BE2C (cell line): ENCODE results near the gene CCDC61.

Experiments used
- DNase-seq: peaks from one replicate; pipeline ENCODE4 v3.0.0-alpha.2; 2020
- H3K27me3 ChIP-seq: fragments of 250-450 bp; sonication (Bioruptor Pico); 2 replicates; pipeline ENCODE4 v1.5.1; 2020; ENCODE audit warnings: mild to moderate bottlenecking
- H3K36me3 ChIP-seq: fragments of 250-450 bp; sonication (Bioruptor Pico); 2 replicates; pipeline ENCODE4 v1.5.1; 2020; ENCODE audit warnings: mild to moderate bottlenecking
- H3K4me1 ChIP-seq: fragments of 250-450 bp; sonication (Bioruptor Pico); 2 replicates; pipeline ENCODE4 v1.5.1; 2020
- H3K4me3 ChIP-seq: 2 replicates; pipeline ENCODE4 v1.5.1; 2011; ENCODE audit warnings: low read depth, low read length
- H3K9me3 ChIP-seq: fragments of 250-450 bp; sonication (Bioruptor Pico); 2 replicates; pipeline ENCODE4 v1.5.1; 2020
- TF ChIP-seq, protein P1 (sequence below): IDR thresholded peaks from 2 replicates; pipeline ENCODE4 v1.5.1; 2012; ENCODE audit warnings: mild to moderate bottlenecking, low read depth, low read length

The CCDC61 gene

DNA sequence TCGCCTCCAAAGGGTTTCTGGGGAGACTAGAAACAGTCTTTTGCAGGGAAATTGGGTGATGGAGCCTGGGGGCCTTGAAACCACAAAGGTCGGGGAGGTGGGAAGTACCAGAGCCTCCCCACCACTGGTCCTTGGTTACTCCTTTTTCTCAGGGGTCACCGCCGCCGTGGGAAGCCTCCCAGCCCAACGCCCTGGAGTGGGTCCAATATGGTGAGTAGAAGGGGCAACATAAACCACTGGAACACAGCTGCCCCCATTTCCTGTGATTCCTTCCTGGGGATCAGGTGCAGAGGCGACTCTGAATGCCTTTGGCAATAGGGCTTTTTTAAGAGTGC lies 21.8 kb downstream of the CCDC61 start:
- Histone ChIP-seq H3K4me3 (no peak overlapping the region), H3K36me3 (no peaks in the 10 kb centered on the region), H3K9me3 (no peaks in the 10 kb centered on the region), H3K4me1 (peaks cover 9% of the 10 kb centered on the region), H3K27me3 (peaks cover 22% of the 10 kb centered on the region)
- DNase-seq = no peak
- TF ChIP-seq, protein P1, sequence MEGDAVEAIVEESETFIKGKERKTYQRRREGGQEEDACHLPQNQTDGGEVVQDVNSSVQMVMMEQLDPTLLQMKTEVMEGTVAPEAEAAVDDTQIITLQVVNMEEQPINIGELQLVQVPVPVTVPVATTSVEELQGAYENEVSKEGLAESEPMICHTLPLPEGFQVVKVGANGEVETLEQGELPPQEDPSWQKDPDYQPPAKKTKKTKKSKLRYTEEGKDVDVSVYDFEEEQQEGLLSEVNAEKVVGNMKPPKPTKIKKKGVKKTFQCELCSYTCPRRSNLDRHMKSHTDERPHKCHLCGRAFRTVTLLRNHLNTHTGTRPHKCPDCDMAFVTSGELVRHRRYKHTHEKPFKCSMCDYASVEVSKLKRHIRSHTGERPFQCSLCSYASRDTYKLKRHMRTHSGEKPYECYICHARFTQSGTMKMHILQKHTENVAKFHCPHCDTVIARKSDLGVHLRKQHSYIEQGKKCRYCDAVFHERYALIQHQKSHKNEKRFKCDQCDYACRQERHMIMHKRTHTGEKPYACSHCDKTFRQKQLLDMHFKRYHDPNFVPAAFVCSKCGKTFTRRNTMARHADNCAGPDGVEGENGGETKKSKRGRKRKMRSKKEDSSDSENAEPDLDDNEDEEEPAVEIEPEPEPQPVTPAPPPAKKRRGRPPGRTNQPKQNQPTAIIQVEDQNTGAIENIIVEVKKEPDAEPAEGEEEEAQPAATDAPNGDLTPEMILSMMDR = 0 out of 2 replicates have a peak, but pooled peaks have one; percentile 0

DNA sequence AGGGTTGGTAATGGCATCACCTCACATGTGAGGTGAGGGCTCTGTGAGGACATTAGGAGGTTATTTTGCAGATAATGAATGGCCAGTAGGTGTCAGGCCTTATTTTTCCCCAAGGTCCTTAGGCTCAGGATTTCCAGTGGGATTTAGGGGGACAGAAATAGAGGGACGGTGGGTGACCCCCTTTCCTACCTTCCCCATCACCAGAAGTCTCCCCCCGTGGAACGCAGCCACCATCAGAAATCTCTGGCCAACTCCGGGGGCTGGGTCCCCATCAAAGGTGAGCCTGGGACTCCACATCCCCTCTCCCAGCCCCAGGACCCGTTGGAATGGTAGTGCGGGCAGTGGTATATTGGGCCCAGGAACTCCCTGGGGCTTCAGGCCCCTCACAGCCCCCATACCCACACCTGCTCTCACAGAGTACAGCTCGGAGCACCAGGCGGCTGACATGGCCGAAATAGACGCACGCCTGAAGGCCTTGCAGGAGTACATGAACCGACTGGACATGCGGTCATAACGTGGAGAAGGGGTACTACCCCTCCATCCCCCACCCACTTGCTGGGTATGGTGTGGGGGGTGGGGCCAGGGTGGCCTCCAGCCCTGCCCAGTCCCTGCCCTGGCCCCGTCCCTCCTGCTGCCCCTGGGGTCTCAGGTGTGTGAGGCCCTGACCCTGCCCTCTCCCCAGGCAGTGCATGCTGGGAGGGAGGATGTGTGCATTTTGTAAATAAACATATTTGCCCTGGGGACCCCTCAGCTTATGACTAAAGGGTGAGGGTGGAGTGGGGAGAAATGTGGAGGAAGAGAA lies 22.8 kb downstream of the CCDC61 start:
- no peaks in the 10 kb centered on the region for H3K9me3 ChIP-seq
- DNase-seq = no peak
- peaks cover 9% of the 10 kb centered on the region for H3K4me1 ChIP-seq
- H3K27me3 ChIP-seq = peaks cover 29% of the 10 kb centered on the region
- TF ChIP-seq, protein P1 = no peak
- H3K4me3 ChIP-seq = no peak overlapping the region
- no peaks in the 10 kb centered on the region for H3K36me3 ChIP-seq

DNA sequence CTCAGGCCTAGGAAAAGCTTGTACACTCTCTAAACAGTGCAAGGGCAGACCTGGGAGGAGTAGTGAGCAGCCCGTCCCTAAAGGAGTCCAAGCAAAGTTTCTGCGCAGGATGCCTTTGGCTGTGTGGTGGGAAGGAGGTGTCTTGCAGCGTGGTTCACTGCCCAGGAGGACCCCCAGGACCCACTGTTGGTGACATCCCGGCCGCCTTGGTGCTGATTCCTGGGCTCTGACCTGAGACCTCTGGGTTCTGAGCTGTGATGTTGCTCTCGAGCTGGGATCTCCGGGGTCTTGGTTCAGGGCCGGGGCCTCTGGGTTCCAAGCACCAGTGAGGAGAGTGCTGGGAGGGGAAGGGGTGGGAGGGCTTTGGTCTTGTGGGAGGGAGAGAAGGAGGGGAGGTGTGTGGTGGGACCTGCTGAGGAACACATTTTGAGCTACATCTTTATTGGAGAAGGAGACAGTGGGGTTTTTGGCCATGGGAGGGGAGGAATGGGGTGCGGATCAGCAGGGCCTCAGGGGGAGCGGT lies 23.5 kb downstream of the CCDC61 start:
- no peak for DNase-seq
- Histone ChIP-seq H3K4me3 (no peak overlapping the region), H3K36me3 (no peaks in the 10 kb centered on the region), H3K27me3 (peaks cover 32% of the 10 kb centered on the region), H3K4me1 (peaks cover 9% of the 10 kb centered on the region), H3K9me3 (no peaks in the 10 kb centered on the region)
- TF ChIP-seq, protein P1 = no peak

DNA sequence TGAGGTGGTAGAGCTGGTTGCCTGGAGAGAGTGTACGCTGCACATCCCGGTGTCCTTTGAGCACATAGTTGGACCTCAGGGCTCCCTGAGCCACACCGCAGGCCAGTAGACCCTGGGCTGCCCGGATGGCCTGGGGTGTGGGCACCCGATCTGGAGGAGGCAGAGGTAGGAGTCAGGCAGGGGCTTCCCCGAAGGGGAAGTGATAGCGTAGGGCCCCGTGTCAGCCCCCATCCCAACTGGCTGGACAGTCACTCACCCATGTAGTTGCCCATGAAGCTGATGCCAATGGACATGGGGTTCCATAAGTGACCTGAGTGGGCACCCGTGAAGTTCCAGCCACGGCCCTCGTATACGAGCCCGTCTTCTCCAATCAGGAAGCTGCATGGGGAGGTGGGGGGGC lies 24.0 kb downstream of the CCDC61 start:
- no peak for DNase-seq
- peaks cover 9% of the 10 kb centered on the region for H3K4me1 ChIP-seq
- peaks cover 30% of the 10 kb centered on the region for H3K27me3 ChIP-seq
- no peaks in the 10 kb centered on the region for H3K36me3 ChIP-seq
- H3K9me3 ChIP-seq = no peaks in the 10 kb centered on the region
- H3K4me3 ChIP-seq = no peak overlapping the region
- TF ChIP-seq, protein P1 = no peak

DNA sequence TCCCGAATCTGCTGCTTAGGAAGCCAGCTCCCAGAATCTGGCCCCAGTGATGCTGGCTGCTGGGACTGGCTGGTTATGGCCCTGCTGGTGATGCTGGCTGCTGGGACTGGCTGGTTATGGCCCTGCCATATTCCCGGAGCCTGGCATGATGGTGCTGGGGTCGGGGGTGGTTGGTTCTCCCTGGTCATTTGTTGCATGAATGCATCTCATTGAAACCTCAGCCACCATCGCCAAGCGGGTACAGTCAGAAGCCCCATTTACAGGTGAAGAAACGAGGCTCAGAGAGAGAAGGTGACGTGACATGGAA lies 25.5 kb downstream of the CCDC61 start:
- H3K4me3 ChIP-seq = no peak overlapping the region
- 0 out of 2 replicates have a peak, but pooled peaks cover 3% of the 10 kb centered on the region for H3K4me1 ChIP-seq
- no peaks in the 10 kb centered on the region for H3K9me3 ChIP-seq
- no peaks in the 10 kb centered on the region for H3K36me3 ChIP-seq
- TF ChIP-seq, protein P1 = no peak
- H3K27me3 ChIP-seq = peaks cover 17% of the 10 kb centered on the region
- no peak for DNase-seq

DNA sequence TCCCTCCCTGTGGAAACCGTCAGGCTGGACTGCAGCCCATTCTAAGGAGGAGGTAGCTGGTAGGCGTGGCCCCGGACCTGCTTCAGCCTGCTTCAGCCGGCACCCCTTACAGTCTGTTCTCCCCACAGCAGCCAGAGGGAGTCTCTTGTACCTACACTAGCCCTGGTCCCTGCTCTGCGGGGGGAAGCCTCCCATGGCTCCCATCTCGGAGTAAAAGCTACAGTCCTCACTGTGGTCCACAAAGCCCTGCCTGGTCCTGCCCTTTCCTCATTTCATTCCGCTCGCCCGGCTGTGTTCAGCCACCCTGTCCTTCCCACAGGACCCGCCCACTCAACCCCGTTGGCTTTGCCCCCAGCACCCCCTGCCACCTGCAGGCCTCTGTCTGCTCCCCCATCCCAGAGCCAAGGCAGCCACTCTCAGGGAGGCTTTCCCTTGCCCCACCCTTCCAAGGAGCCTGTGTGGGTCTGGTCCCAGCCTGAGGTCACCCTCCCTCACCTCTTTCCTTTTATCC lies 26.3 kb downstream of the CCDC61 start:
- H3K36me3 ChIP-seq = no peaks in the 10 kb centered on the region
- no peak for DNase-seq
- no peaks in the 10 kb centered on the region for H3K9me3 ChIP-seq
- TF ChIP-seq, protein P1 = no peak
- 0 out of 2 replicates have a peak, but pooled peaks cover 3% of the 10 kb centered on the region for H3K4me1 ChIP-seq
- H3K27me3 ChIP-seq = peaks cover 10% of the 10 kb centered on the region
- no peak overlapping the region for H3K4me3 ChIP-seq
